Activated naive CD4-positive, alpha-beta T cell treated with anti-CD3 and anti-CD28 coated beads for 36 hours (primary cell): ENCODE results near the gene UBALD2. TPM values are rescaled to one million over a fixed set of nuclear protein-coding genes. Genes with fewer than 3 reads are reported as not detected.
"Not testable (repeated sequence)": the region's sequence is repeated elsewhere in the genome, so short reads cannot be mapped to it uniquely, and the experiment has no call there.

Source experiments
- CTCF ChIA-PET: fragments of 350-600 bp; sonication (Branson Sonifier 250); formaldehyde crosslinking; loops from one replicate; lab custom pipeline; 2021; ENCODE audit warnings: antibody characterized with exemption; lab: Charles Lee
- DNase-seq: peaks from one replicate; pipeline ENCODE4 v3.0.0-alpha.2; 2020
- H3K27ac Mint-ChIP-seq: one replicate; pipeline ENCODE4 v1.8.0; 2021; ENCODE audit warnings: mild to moderate bottlenecking, mixed read lengths
- H3K27me3 Mint-ChIP-seq: one replicate; pipeline ENCODE4 v1.8.0; 2021; ENCODE audit warnings: low read depth, mixed read lengths
- H3K36me3 Mint-ChIP-seq: one replicate; pipeline ENCODE4 v1.8.0; 2021; ENCODE audit warnings: low read depth, mixed read lengths
- H3K4me1 Mint-ChIP-seq: one replicate; pipeline ENCODE4 v1.8.0; 2021; ENCODE audit warnings: low read depth, mixed read lengths
- H3K4me3 Mint-ChIP-seq: one replicate; pipeline ENCODE4 v1.8.0; 2021; ENCODE audit warnings: mild to moderate bottlenecking, moderate library complexity, mixed read lengths
- H3K9me3 Mint-ChIP-seq: one replicate; pipeline ENCODE4 v1.8.0; 2021; ENCODE audit warnings: mixed read lengths
- intact Hi-C: fragments of 100-400 bp; cut with micrococcal nuclease; formaldehyde crosslinking; loops from one replicate; pipeline ENCODE4 v1.15.1; 2023
- total RNA-seq, 2 experiments: library from RNA; stranded (reverse); gene quantifications; one replicate each; pipeline ENCODE4 v1.2.3, GENCODE V29; 2021

The UBALD2 gene
- total RNA-seq, 2 experiments from 2014 or later: 467 to 472 TPM

- intact Hi-C loops: loop anchor here (10.0 kb wide), 2 partner anchors 1195 to 1225 kb away; no protein-coding TSS in a partner anchor
- Mint-ChIP-seq H3K27me3 (no peaks in the 10 kb centered on the region), H3K4me1 (peaks cover 54% of the 10 kb centered on the region)
These were observed 4.9 kb upstream of the UBALD2 start for GRCh38 chr17:76260220-76260619.

DNA sequence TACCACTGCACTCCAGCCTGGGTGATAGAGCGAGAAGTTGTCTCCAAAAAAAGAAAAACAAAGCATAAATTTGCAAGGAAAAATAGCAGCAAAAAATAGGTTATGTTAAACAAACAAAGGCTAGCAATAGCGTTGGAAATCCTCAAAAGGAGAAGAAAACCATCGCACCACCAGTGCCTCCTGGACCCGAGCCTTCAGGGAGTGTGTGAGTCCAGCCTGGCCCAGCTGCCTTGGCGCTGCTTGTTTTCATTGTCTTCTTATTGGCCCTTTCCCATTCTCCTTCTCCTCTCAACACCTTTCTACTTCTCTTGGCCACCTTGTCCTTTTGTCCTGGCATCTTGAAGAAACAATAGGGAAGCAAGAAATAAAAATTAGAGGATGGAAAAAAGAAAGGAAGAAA is 4.5 kb upstream of the UBALD2 start:
- peaks cover 4% of the 10 kb centered on the region for H3K9me3 Mint-ChIP-seq
- peaks cover 50% of the 10 kb centered on the region for H3K4me1 Mint-ChIP-seq
- no peak for DNase-seq
- CTCF ChIA-PET: interaction anchor here (1.7 kb wide), 1 partner anchor 19 kb away, joined by 6 read pairs; no protein-coding TSS in a partner anchor
- H3K36me3 Mint-ChIP-seq: peaks cover 2% of the 10 kb centered on the region
- H3K27ac Mint-ChIP-seq: no peak overlapping the region
- no peaks in the 10 kb centered on the region for H3K27me3 Mint-ChIP-seq
- H3K4me3 Mint-ChIP-seq: no peak overlapping the region
- intact Hi-C loops: loop anchor here (10.0 kb wide), 2 partner anchors 1194 to 1226 kb away; no protein-coding TSS in a partner anchor

More at GRCh38 chr17:76260220-76260619, 4.9 kb upstream of the UBALD2 start:
- no peak overlapping the region for H3K27ac Mint-ChIP-seq
- peaks cover 2% of the 10 kb centered on the region for H3K36me3 Mint-ChIP-seq
- peaks cover 4% of the 10 kb centered on the region for H3K9me3 Mint-ChIP-seq
- DNase-seq: no peak
- CTCF ChIA-PET: interaction anchor here (1.7 kb wide), 1 partner anchor 19 kb away, joined by 6 read pairs; no protein-coding TSS in a partner anchor
- no peak overlapping the region for H3K4me3 Mint-ChIP-seq

GRCh38 chr17:76261421-76262215 is 3.5 kb upstream of the UBALD2 start:
- Mint-ChIP-seq H3K4me1 (peaks cover 40% of the 10 kb centered on the region), H3K4me3 (peak overlapping the region; percentile 39), H3K27me3 (no peaks in the 10 kb centered on the region), H3K9me3 (peaks cover 4% of the 10 kb centered on the region), H3K36me3 (peaks cover 9% of the 10 kb centered on the region), H3K27ac (peak overlapping the region; percentile 89)
- intact Hi-C loops: loop anchor here (10.0 kb wide), 2 partner anchors 1193 to 1227 kb away; no protein-coding TSS in a partner anchor
- DNase-seq: peak; percentile 75
- CTCF ChIA-PET: interaction anchor here (0.8 to 4.0 kb wide), 8 partner anchors 10 to 138 kb away, joined by 3 to 24 read pairs (median 4); no protein-coding TSS in a partner anchor

DNA sequence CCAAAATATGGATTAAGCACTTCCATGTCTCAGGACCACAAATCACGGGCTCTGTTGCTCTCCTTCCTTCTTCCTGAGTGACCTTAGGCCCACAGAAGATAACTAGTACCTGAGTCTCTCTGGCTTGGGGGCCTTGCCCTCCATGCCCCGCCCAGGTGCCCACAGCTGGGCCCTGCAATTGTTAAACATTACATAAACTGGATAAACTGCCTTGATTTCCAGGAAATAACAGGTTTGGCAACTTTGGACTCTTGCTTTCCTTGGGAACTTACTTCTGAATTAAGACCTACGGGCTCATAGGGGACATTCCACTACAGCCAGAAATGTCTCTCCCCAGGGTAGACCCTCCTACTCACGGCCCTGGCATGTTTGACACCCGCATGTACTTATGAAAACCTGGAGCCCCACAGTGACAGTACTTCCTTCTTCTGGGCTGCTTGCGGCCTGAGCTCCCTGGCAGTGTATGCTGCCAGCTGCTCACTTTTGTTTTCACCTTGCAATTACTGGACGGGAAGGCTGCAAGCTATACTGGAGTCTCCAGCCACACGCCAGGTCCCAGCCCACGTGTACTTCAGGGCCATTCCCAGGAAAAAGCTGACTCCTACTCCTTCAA is 2.3 kb upstream of the UBALD2 start:
- peak overlapping the region; percentile 89 for H3K27ac Mint-ChIP-seq
- H3K4me1 Mint-ChIP-seq: peaks cover 36% of the 10 kb centered on the region
- H3K4me3 Mint-ChIP-seq: peak overlapping the region; percentile 39
- H3K9me3 Mint-ChIP-seq: no peaks in the 10 kb centered on the region
- CTCF ChIA-PET: interaction anchor here (0.6 to 4.0 kb wide), 12 partner anchors 10 to 162 kb away, joined by 3 to 24 read pairs (median 4); no protein-coding TSS in a partner anchor
- intact Hi-C loops: loop anchor here (10.0 kb wide), 2 partner anchors 1192 to 1228 kb away; no protein-coding TSS in a partner anchor
- DNase-seq: peak; percentile 66
- peaks cover 18% of the 10 kb centered on the region for H3K36me3 Mint-ChIP-seq
- no peaks in the 10 kb centered on the region for H3K27me3 Mint-ChIP-seq

DNA sequence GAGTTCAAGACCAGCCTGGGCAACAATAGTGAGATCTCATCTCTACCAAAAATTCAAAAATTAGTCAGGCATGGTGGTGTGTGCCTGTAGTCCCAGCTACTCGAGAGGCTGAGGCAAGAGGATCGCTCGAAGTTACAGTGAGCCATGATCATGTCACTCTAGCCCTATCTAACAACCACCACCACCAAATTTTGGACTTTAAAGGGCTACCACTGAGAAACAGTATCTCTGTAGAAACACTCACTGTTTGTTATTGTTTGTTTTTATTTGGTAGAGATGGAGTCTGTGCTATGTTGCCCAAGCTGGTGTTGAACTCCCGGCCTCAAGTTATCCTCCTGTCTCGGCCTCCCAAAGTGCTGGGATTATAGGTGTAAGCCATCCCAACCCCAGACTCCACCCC is 1.3 kb upstream of the UBALD2 start:
- Mint-ChIP-seq H3K36me3 (peaks cover 29% of the 10 kb centered on the region), H3K4me3 (peak overlapping the region; percentile 63), H3K4me1 (peaks cover 37% of the 10 kb centered on the region), H3K27me3 (no peaks in the 10 kb centered on the region), H3K27ac (peak overlapping the region; percentile 89), H3K9me3 (no peaks in the 10 kb centered on the region)
- no peak for DNase-seq
- CTCF ChIA-PET: interaction anchor here (0.7 to 4.0 kb wide), 11 partner anchors 9 to 84 kb away, joined by 3 to 24 read pairs (median 4); no protein-coding TSS in a partner anchor
- intact Hi-C loops: loop anchor here (1.0 to 10.0 kb wide), 8 partner anchors 8 to 1229 kb away; no protein-coding TSS in a partner anchor

- peak; percentile 32 for DNase-seq
- peaks cover 42% of the 10 kb centered on the region for H3K4me1 Mint-ChIP-seq
- CTCF ChIA-PET: interaction anchor here (0.7 to 4.0 kb wide), 13 partner anchors 8 to 85 kb away, joined by 3 to 24 read pairs (median 3); no protein-coding TSS in a partner anchor
- intact Hi-C loops: loop anchor here (1.0 to 10.0 kb wide), 8 partner anchors 8 to 1230 kb away; no protein-coding TSS in a partner anchor
- peak overlapping the region; percentile 63 for H3K4me3 Mint-ChIP-seq
- peaks cover 34% of the 10 kb centered on the region for H3K36me3 Mint-ChIP-seq
- H3K27me3 Mint-ChIP-seq: no peaks in the 10 kb centered on the region
- H3K27ac Mint-ChIP-seq: peak overlapping the region; percentile 89
- H3K9me3 Mint-ChIP-seq: no peaks in the 10 kb centered on the region
These were observed 758 bp upstream of the UBALD2 start for GRCh38 chr17:76264425-76264754.

- intact Hi-C loops: loop anchor here (2.0 to 10.0 kb wide), 5 partner anchors 195 to 1231 kb away; partner anchors contain the start of genes MFSD11 and SRSF2
- peak; percentile 65 for DNase-seq
- no peaks in the 10 kb centered on the region for H3K9me3 Mint-ChIP-seq
- CTCF ChIA-PET: interaction anchor here (1.2 to 2.0 kb wide), 6 partner anchors 9 to 145 kb away, joined by 3 to 8 read pairs (median 4); no protein-coding TSS in a partner anchor
- peak overlapping the region; percentile 88 for H3K4me3 Mint-ChIP-seq
- H3K27me3 Mint-ChIP-seq: no peaks in the 10 kb centered on the region
- H3K36me3 Mint-ChIP-seq: peaks cover 43% of the 10 kb centered on the region
- H3K4me1 Mint-ChIP-seq: peaks cover 51% of the 10 kb centered on the region
- H3K27ac Mint-ChIP-seq: peak overlapping the region; percentile 100
These were observed 586 bp downstream of the UBALD2 start for GRCh38 chr17:76265624-76266243.

GRCh38 chr17:76266244-76266938 is 1.2 kb downstream of the UBALD2 start:
- H3K9me3 Mint-ChIP-seq: no peaks in the 10 kb centered on the region
- H3K4me3 Mint-ChIP-seq: peak overlapping the region; percentile 88
- H3K36me3 Mint-ChIP-seq: peaks cover 50% of the 10 kb centered on the region
- peak; percentile 56 for DNase-seq
- CTCF ChIA-PET: interaction anchor here (0.6 to 2.0 kb wide), 6 partner anchors 10 to 145 kb away, joined by 3 to 8 read pairs (median 4); no protein-coding TSS in a partner anchor
- intact Hi-C loops: loop anchor here (5.0 to 10.0 kb wide), 4 partner anchors 471 to 1232 kb away; partner anchors contain the start of genes MFSD11 and SRSF2
- H3K4me1 Mint-ChIP-seq: peaks cover 54% of the 10 kb centered on the region
- H3K27ac Mint-ChIP-seq: peak overlapping the region; percentile 100
- no peaks in the 10 kb centered on the region for H3K27me3 Mint-ChIP-seq

GRCh38 chr17:76267051-76267576 is 2.0 kb downstream of the UBALD2 start:
- intact Hi-C loops: loop anchor here (5.0 to 10.0 kb wide), 4 partner anchors 470 to 1232 kb away; partner anchors contain the start of genes MFSD11 and SRSF2
- H3K4me1 Mint-ChIP-seq: peaks cover 52% of the 10 kb centered on the region
- H3K4me3 Mint-ChIP-seq: peak overlapping the region; percentile 88
- peaks cover 54% of the 10 kb centered on the region for H3K36me3 Mint-ChIP-seq
- no peaks in the 10 kb centered on the region for H3K9me3 Mint-ChIP-seq
- DNase-seq: peak; percentile 23
- H3K27me3 Mint-ChIP-seq: no peaks in the 10 kb centered on the region
- CTCF ChIA-PET: interaction anchor here (0.6 to 2.1 kb wide), 9 partner anchors 11 to 146 kb away, joined by 3 to 8 read pairs (median 4); no protein-coding TSS in a partner anchor
- H3K27ac Mint-ChIP-seq: peak overlapping the region; percentile 100

GRCh38 chr17:76267581-76268001 is 2.4 kb downstream of the UBALD2 start:
- CTCF ChIA-PET: interaction anchor here (0.6 to 2.1 kb wide), 9 partner anchors 12 to 147 kb away, joined by 3 to 8 read pairs (median 4); no protein-coding TSS in a partner anchor
- H3K9me3 Mint-ChIP-seq, H3K27me3 Mint-ChIP-seq: not testable (repeated sequence)
- H3K27ac Mint-ChIP-seq: peak overlapping the region; percentile 100
- H3K4me1 Mint-ChIP-seq: peaks cover 51% of the 10 kb centered on the region
- peak overlapping the region; percentile 88 for H3K4me3 Mint-ChIP-seq
- DNase-seq: peak; percentile 65
- peaks cover 54% of the 10 kb centered on the region for H3K36me3 Mint-ChIP-seq
- intact Hi-C loops: loop anchor here (1.0 to 10.0 kb wide), 5 partner anchors 76 to 1233 kb away; partner anchors contain the start of genes MFSD11 and SRSF2
